CD14-positive monocyte (primary cell): ENCODE measurements around the gene BUD13. TPM values are rescaled to one million over a fixed set of nuclear protein-coding genes. Genes with fewer than 3 reads are reported as not detected.

Experiments
- DNase-seq, 3 donors: peaks; one replicate each; pipeline ENCODE4 v3.0.0-alpha.2; 2011 to 2022
- H2AFZ ChIP-seq: 2 replicates; pipeline ENCODE4 v1.6.0; 2012; ENCODE audit warnings: mild to moderate bottlenecking, low read depth, low read length, inconsistent platforms; ENCODE audit not compliant: insufficient read depth, poor library complexity, severe bottlenecking
- H3K27ac ChIP-seq, 2 donors: 1 replicate in 1 of 2; 2 replicates in 1 of 2; pipeline ENCODE4 v1.5.1; 2012 to 2013; ENCODE audit warnings: low read length in 2 of 2, control low read depth in 1 of 2, inconsistent platforms in 1 of 2, low read depth in 1 of 2, mild to moderate bottlenecking in 1 of 2
- H3K27me3 ChIP-seq, 2 donors: one replicate each; pipeline versions ENCODE4 v1.6.0 to v1.6.1; 2011 to 2013; ENCODE audit warnings: low read length in 2 of 2; ENCODE audit not compliant: control insufficient read depth in 2 of 2, insufficient read depth in 2 of 2
- H3K36me3 ChIP-seq, 2 donors: replicated peaks in 1 of 2; 1 replicate in 1 of 2; 2 replicates in 1 of 2; pipeline versions ENCODE4 v1.5.1 to v1.6.1; 2012 to 2013; ENCODE audit warnings: low read length in 2 of 2, control low read depth in 1 of 2, inconsistent platforms in 1 of 2, mild to moderate bottlenecking in 1 of 2; ENCODE audit not compliant: insufficient read depth in 2 of 2, control insufficient read depth in 1 of 2
- H3K4me1 ChIP-seq, 2 donors: 1 replicate in 1 of 2; 2 replicates in 1 of 2; pipeline versions ENCODE4 v1.5.1 to v1.6.1; 2012 to 2013; ENCODE audit warnings: low read length in 2 of 2, control low read depth in 1 of 2, inconsistent platforms in 1 of 2, mild to moderate bottlenecking in 1 of 2, moderate library complexity in 1 of 2; ENCODE audit not compliant: insufficient read depth in 2 of 2, control insufficient read depth in 1 of 2
- H3K4me2 ChIP-seq: replicated peaks from 2 replicates; pipeline ENCODE3; 2012; ENCODE audit warnings: low read length, moderate library complexity, mild to moderate bottlenecking; ENCODE audit not compliant: poor library complexity, severe bottlenecking; ENCODE audit errors: extremely low read depth
- H3K4me3 ChIP-seq, 3 experiments: fragments of 200-600 bp in 1 of 3; sonication (generic) in 1 of 3; replicated peaks in 1 of 3; 1 replicate in 2 of 3; 2 replicates in 1 of 3; pipeline ENCODE4 v1.5.1; 2011 to 2013; ENCODE audit warnings: low read length in 3 of 3, mild to moderate bottlenecking in 3 of 3, control low read depth in 2 of 3, low read depth in 2 of 3, inconsistent platforms in 1 of 3, moderate library complexity in 1 of 3
- H3K79me2 ChIP-seq: 2 replicates; pipeline ENCODE4 v1.6.0; 2012; ENCODE audit warnings: mild to moderate bottlenecking, control low read depth, inconsistent platforms, low read length, moderate library complexity; ENCODE audit not compliant: insufficient read depth
- H3K9ac ChIP-seq: 2 replicates; pipeline ENCODE4 v1.6.0; 2017; ENCODE audit warnings: low read length, mild to moderate bottlenecking; ENCODE audit not compliant: insufficient read depth, poor library complexity, severe bottlenecking
- H3K9me3 ChIP-seq, 2 donors: replicated peaks in 1 of 2; 1 replicate in 1 of 2; 2 replicates in 1 of 2; pipeline versions ENCODE4 v1.5.1 to v1.6.1; 2012 to 2013; ENCODE audit warnings: low read length in 2 of 2, control low read depth in 1 of 2; ENCODE audit not compliant: control insufficient read depth in 1 of 2, insufficient read depth in 1 of 2
- H4K20me1 ChIP-seq: 2 replicates; pipeline ENCODE4 v1.6.0; 2012; ENCODE audit warnings: mild to moderate bottlenecking, low read length, control low read depth, moderate library complexity; ENCODE audit not compliant: insufficient read depth
- H3K27ac Mint-ChIP-seq, 7 donors: one replicate each; pipeline ENCODE4 v1.8.0; 2020; ENCODE audit warnings: mild to moderate bottlenecking in 7 of 7, mixed read lengths in 7 of 7, moderate library complexity in 6 of 7, inconsistent platforms in 2 of 7
- H3K27me3 Mint-ChIP-seq, 3 donors: one replicate each; pipeline ENCODE4 v1.8.0; 2021 to 2022; ENCODE audit warnings: low read depth in 3 of 3, mild to moderate bottlenecking in 3 of 3, mixed read lengths in 3 of 3, moderate library complexity in 3 of 3, inconsistent platforms in 1 of 3
- H3K36me3 Mint-ChIP-seq, 2 donors: one replicate each; pipeline ENCODE4 v1.8.0; 2020; ENCODE audit warnings: mixed read lengths in 2 of 2, inconsistent platforms in 1 of 2, mild to moderate bottlenecking in 1 of 2
- H3K4me1 Mint-ChIP-seq: one replicate; pipeline ENCODE4 v1.8.0; 2020; ENCODE audit warnings: mild to moderate bottlenecking, mixed read lengths
- H3K4me3 Mint-ChIP-seq, 2 donors: one replicate each; pipeline ENCODE4 v1.8.0; 2020; ENCODE audit warnings: mild to moderate bottlenecking in 2 of 2, mixed read lengths in 2 of 2, moderate library complexity in 1 of 2
- H3K9me3 Mint-ChIP-seq, 7 donors: one replicate each; pipeline ENCODE4 v1.8.0; 2020 to 2022; ENCODE audit warnings: mixed read lengths in 7 of 7, mild to moderate bottlenecking in 6 of 7, moderate library complexity in 6 of 7, inconsistent platforms in 2 of 7
- CTCF ChIP-seq: fragments of 200-600 bp; IDR thresholded peaks from one replicate; pipeline ENCODE4 v1.8.0; 2022; ENCODE audit warnings: antibody characterized with exemption, mild to moderate bottlenecking
- WGBS: methylation state at CpG from one replicate; pipeline ENCODE4 v1.1.5; 2013; ENCODE audit warnings: missing lambda C conversion rate; ENCODE audit not compliant: insufficient coverage; 5-methylcytosine and 5-hydroxymethylcytosine counted together
- intact Hi-C, 2 donors: fragments of 100-400 bp; cut with micrococcal nuclease; formaldehyde crosslinking; loops; one replicate each; pipeline versions ENCODE4 v1.15.0 to v1.15.1; 2023
- polyA plus RNA-seq, 3 donors: library from polyadenylated mRNA; depleted of rRNA in 1 of 3; unstranded in 2 of 3; stranded (reverse) in 1 of 3; fragments of 300-500 nt in 2 of 3; fragments of >200 nt in 1 of 3; fragmentation: Illumina TruSeq in 2 of 3; gene quantifications; 1 replicate in 2 of 3; 2 replicates in 1 of 3; pipeline ENCODE4 v1.2.3, GENCODE V29; 2012 to 2021

The BUD13 gene
- polyA plus RNA-seq, 3 donors: 4.2 to 8.7 (median 5.3) TPM

DNA sequence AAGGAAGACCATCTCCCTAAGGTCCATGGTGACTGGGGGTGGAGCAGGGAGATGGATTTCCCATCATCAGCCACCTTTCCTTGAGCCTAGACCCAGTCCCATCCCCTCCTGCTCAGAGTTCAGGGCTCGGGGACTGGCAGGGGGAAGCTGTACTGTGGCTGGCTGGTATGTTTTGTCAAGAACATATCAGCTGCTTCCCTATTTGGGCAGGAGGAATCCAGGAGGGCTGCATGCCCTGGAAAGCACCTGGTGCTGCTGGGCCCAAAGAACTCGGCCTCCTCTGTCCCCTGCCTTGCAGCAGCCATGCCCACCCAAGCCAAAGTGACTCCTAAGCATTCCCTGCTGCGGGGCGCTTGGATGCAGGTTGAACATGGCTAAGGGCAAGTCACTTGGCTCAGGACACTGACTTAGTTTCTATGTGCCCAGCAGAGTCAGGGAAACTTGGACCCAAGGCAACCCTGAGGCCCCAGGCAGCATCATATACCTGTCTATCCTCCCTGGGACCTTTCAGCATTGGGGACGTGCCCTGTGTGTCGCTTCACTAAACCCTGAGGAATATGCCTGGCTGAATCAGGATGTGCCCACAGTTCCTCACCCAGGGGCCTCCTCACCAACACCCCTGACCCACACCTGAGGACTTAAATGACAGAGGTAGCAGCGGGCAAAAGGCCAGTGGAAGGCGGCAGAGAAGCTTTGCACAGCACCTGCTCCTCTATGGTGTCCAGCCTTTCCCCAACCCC lies 43.1 kb downstream of the BUD13 start:
- Histone ChIP-seq H3K27ac (no peak overlapping the region), H3K4me2 (no peak overlapping the region), H3K27me3 (no peaks in the 10 kb centered on the region), H3K4me1 (peaks cover 4 to 8% of the 10 kb centered on the region in 2 donors), H3K36me3 (no peaks in the 10 kb centered on the region), H3K9ac (no peak overlapping the region), H3K79me2 (no peaks in the 10 kb centered on the region), H3K4me3 (no peak overlapping the region), H3K9me3 (no peaks in the 10 kb centered on the region), H4K20me1 (no peaks in the 10 kb centered on the region), H2AFZ (no peak overlapping the region)
- Mint-ChIP-seq H3K27me3 (peaks cover 1 to 15% (median 7%) of the 10 kb centered on the region in 3 donors), H3K4me1 (peaks cover 15% of the 10 kb centered on the region), H3K36me3 (peaks cover 0 to 5% of the 10 kb centered on the region in 2 donors), H3K4me3 (no peak overlapping the region), H3K9me3 (peaks cover 0 to 2% (median 0%) of the 10 kb centered on the region in 7 donors), H3K27ac (no peak overlapping the region)
- DNase-seq: no peak
- no peak for TF ChIP-seq CTCF
- intact Hi-C loops: no loop called here
- 93% methylated on average over 7 of the region's 8 CpGs for WGBS

GRCh38 chr11:116727990-116728389 lies 44.8 kb downstream of the BUD13 start:
- Histone ChIP-seq H3K27me3 (no peaks in the 10 kb centered on the region), H3K4me1 (no peaks in the 10 kb centered on the region), H4K20me1 (no peaks in the 10 kb centered on the region), H3K4me2 (no peak overlapping the region), H2AFZ (no peak overlapping the region), H3K79me2 (no peaks in the 10 kb centered on the region), H3K27ac (no peak overlapping the region), H3K4me3 (no peak overlapping the region), H3K9ac (no peak overlapping the region), H3K36me3 (no peaks in the 10 kb centered on the region), H3K9me3 (no peaks in the 10 kb centered on the region)
- Mint-ChIP-seq H3K36me3 (no peaks in the 10 kb centered on the region), H3K27ac (no peak overlapping the region), H3K9me3 (peaks cover 0 to 2% (median 0%) of the 10 kb centered on the region in 7 donors), H3K27me3 (peaks cover under 1 to 17% (median 10%) of the 10 kb centered on the region in 3 donors), H3K4me3 (no peak overlapping the region), H3K4me1 (peaks cover 6% of the 10 kb centered on the region)
- WGBS: 89% methylated on average over 6 of the region's 6 CpGs
- no peak for DNase-seq
- intact Hi-C loops: no loop called here
- no peak for TF ChIP-seq CTCF
